ENCODE data around the gene AEBP2.

Gene AEBP2

DNA sequence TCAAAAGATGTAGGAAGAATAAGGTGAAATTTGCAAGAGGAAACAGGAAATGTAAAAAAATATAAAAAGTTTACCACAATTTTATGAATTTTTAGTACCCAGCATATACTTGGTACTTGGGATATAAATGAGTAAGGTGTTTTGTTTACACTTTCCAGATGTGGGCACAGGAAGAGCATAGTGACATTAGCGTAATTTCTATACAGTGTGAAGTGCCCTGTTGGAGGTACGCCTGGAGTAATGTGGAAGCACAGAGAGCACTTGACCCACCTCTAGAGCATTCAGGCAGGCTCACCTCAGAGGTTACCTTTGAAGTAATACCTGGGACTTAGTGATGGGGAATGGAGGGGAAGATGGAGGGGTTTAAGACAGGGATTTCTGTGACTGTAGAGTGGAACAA is 89.5 kb downstream of the AEBP2 start:
- TF ChIP-seq, protein P1, sequence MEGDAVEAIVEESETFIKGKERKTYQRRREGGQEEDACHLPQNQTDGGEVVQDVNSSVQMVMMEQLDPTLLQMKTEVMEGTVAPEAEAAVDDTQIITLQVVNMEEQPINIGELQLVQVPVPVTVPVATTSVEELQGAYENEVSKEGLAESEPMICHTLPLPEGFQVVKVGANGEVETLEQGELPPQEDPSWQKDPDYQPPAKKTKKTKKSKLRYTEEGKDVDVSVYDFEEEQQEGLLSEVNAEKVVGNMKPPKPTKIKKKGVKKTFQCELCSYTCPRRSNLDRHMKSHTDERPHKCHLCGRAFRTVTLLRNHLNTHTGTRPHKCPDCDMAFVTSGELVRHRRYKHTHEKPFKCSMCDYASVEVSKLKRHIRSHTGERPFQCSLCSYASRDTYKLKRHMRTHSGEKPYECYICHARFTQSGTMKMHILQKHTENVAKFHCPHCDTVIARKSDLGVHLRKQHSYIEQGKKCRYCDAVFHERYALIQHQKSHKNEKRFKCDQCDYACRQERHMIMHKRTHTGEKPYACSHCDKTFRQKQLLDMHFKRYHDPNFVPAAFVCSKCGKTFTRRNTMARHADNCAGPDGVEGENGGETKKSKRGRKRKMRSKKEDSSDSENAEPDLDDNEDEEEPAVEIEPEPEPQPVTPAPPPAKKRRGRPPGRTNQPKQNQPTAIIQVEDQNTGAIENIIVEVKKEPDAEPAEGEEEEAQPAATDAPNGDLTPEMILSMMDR (IDR thresholded peaks at IDR 0.05; ENCODE audit: extremely low read depth, missing control alignments) = no peak
- no peak for DNase-seq (ENCODE audit: low spot score)

GRCh38 chr12:19529951-19530636 is 90.8 kb downstream of the AEBP2 start:
- TF ChIP-seq, protein P1 (IDR thresholded peaks at IDR 0.05; ENCODE audit: extremely low read depth, missing control alignments) = no peak
- DNase-seq (ENCODE audit: low spot score) = no peak

DNA sequence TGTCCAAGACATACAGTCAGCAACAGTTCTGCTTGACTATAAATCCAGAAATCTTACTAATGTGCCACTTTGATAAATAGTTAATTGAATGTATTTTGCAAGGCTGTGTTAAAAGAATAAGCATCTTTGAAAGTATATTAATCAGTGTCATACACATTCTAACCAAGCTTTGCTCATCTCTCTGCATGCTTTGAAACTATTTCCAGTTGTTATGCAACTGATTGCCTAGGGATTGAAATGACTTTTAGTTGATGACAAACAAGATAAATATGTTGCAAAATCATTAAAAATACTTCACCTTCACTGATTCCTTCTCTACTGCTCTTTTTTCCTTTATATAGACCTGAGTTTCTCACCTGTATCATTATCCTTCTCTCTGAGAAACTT is 91.3 kb downstream of the AEBP2 start:
- TF ChIP-seq, protein P1 (IDR thresholded peaks at IDR 0.05; ENCODE audit: extremely low read depth, missing control alignments) = no peak
- DNase-seq (ENCODE audit: low spot score) = no peak

DNA sequence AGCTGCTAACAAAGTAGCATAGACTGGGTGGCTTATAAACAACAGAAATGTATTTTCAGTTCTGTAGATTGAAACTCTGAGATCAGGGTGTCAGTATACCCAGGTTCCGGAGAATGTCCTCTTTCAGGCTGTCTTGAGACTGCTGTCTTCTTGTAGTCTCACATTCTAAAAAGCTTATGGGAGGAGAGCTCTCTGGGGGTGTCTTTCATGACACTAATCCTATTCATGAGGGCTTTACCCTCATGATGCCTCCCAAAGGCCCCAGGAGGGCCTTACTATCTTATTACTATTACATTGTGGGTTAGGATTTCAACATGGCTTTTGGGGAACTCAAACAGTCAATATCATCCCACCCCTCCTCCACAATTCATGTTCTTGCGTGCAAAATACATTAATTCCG is 94.3 kb downstream of the AEBP2 start:
- TF ChIP-seq, protein P1 (IDR thresholded peaks at IDR 0.05; ENCODE audit: extremely low read depth, missing control alignments) = no peak
- DNase-seq (ENCODE audit: low spot score) = no peak

DNA sequence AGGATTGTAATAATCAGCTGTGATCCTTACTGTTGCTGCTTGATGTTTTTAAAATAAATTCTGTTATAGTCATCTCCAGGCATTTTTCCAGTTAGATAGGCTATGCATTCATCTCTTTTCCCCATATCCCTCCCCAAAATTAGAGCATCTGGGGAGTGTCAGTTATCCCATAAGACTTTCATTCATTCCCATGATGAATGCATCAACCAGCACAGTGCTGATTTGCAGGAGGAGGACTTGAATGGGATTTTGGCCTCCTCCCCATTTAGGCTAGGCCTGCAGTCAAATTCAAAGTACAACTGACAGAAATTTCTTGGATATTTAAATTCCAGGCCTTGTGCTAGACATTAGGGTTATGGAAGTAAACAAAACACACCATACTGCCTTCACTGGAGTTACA is 99.8 kb downstream of the AEBP2 start:
- TF ChIP-seq, protein P1 (IDR thresholded peaks at IDR 0.05; ENCODE audit: extremely low read depth, missing control alignments) = no peak
- DNase-seq (ENCODE audit: low spot score) = no peak

DNA sequence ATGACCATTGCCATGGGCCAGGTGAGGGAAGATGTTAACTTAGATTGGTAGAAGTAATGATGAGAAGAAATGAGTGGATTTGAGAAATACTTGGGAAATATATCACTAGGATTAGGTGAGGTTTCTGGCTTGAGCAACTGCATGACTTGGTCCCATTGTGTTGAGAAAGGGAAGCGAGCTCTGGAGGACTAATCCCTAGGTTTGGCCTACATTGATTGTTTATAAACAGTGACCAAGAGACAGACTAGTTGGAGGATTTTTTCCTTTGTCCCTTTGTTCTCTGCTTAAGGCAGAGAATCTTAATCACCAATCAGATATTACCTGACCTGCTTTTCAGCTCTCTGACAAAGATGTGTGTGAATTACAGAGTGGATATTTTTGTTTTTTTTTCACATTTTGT is 100.5 kb downstream of the AEBP2 start:
- TF ChIP-seq, protein P1 (IDR thresholded peaks at IDR 0.05; ENCODE audit: extremely low read depth, missing control alignments) = no peak
- DNase-seq (ENCODE audit: low spot score) = no peak

DNA sequence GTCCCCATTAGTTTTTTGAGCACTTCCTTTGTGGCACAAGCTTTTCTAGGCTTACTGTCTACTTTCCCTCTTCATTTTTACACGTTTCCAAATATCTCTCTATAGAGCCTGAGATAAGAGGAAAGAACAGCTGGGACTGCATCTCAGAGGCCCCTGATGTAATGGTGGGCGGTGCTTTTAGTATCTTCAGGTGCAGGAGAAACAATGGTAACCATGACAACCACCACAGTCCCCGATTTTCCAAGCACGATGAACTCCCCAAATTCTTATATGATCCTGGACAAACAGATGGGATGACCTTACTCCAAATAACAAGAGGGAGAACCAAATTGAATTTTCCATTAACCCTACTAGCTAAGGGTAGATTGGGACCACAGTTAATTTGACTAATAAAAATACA is 103.3 kb downstream of the AEBP2 start:
- no peak for DNase-seq (ENCODE audit: low spot score)
- TF ChIP-seq, protein P1 (IDR thresholded peaks at IDR 0.05; ENCODE audit: extremely low read depth, missing control alignments) = no peak

Data from GM20000 (cell line).